GM12873 (cell line): ENCODE results near the gene HAUS8.

ENCODE experiments used
- TF ChIP-seq, protein P1 (sequence below): IDR thresholded peaks from 2 replicates; pipeline ENCODE4 v1.5.1; 2012; ENCODE audit warnings: low read depth, mild to moderate bottlenecking, moderate library complexity, low read length, control low read depth; ENCODE audit not compliant: insufficient read depth; ENCODE audit errors: missing control alignments

The HAUS8 gene

DNA sequence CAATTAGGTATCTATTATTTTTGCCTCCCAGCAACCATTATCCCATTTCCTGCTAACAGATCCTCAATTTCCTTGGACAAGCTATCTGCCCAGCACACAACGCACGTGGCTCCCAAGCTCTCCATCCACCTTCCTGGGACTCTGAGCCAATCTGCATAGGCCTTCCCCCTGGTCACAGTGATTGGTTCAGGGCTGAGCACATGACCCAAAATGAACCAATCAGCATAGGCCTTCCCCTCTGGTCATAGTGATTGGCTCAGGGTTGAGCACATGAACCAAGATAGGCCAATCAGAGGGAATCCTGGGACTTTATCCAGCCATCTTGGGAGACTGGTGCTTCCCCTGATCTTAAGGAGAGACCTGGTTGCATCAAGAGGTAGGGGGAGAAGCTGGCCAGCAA lies 54.4 kb downstream of the HAUS8 start:
- TF ChIP-seq, protein P1, sequence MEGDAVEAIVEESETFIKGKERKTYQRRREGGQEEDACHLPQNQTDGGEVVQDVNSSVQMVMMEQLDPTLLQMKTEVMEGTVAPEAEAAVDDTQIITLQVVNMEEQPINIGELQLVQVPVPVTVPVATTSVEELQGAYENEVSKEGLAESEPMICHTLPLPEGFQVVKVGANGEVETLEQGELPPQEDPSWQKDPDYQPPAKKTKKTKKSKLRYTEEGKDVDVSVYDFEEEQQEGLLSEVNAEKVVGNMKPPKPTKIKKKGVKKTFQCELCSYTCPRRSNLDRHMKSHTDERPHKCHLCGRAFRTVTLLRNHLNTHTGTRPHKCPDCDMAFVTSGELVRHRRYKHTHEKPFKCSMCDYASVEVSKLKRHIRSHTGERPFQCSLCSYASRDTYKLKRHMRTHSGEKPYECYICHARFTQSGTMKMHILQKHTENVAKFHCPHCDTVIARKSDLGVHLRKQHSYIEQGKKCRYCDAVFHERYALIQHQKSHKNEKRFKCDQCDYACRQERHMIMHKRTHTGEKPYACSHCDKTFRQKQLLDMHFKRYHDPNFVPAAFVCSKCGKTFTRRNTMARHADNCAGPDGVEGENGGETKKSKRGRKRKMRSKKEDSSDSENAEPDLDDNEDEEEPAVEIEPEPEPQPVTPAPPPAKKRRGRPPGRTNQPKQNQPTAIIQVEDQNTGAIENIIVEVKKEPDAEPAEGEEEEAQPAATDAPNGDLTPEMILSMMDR: no peak

DNA sequence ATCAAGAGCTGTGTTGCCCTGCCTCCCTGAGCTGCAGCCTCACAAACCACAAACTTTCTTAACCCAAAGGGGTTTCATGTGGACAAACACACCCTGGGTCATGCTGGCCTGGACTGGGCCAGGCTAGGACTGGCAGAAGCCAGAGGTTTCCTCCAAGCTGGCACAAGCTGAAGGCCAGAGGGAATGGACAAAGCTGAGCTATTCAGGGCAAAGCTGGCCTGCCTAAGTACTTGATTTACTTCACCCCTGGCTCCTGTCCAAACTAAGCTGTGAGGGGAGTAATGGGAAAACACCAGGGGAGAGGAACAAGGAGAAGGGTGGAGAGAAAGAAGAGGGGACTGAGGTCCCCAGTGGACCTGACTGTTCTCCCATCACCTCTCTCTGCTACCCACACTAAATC lies 54.9 kb downstream of the HAUS8 start:
- TF ChIP-seq, protein P1: no peak

DNA sequence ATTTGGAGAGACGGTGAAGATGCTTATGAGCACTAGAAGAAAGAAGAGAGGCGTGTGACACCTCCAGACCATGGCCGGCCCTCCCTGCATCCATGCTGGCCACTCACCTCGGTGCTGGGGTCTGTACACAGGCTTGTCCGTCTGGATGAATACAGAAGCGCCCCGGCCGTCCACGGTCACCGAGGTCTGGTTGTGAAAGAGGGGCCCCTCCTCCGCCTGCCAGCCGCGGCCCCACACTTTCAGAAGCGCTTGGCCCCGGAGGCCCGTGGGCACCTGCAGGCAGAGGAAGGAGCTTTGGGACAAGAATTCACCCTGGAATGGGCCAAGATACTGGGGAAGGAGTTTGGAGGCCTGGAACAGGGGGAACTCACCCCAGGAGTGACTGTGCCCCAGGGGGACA lies 63.8 kb downstream of the HAUS8 start:
- TF ChIP-seq, protein P1: no peak

DNA sequence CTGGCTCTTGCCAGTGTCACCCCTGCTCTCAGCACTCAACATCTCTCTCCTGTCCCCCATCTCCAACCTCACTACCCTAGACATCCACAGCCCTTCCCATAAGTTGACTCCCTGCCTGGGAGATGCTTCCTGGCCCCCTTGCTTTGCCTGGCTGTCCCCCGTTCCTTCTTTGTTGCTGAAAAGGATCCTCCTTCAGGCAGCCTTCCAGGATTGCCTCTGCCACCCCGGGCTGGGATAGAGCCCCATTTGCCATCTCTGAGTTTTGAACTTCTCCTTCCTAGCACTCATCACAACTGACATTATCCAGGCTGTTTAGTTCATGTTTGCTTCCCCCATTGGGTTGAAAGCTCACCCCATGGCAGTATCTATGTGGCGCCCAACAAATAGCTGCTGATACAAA lies 68.7 kb downstream of the HAUS8 start:
- TF ChIP-seq, protein P1: no peak

DNA sequence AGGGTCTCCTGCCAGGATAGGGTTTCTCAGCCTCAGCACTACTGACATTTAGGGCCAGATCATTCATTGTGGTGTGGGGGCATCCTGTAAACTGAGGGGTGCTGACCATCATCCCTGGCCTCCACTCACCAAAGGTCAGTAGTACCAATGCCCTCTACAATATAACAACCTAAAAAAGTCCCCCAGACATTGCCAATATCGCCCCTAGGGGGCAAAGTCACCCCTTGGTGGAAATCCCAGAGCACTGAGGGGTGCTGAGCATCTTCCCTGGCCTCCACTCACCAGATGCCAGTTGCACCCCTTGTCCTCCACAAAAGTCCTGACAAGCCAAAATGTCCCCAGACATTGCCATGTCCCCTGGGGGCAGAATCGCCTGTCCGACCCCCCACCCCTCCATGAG lies 70.3 kb downstream of the HAUS8 start:
- TF ChIP-seq, protein P1: peak; percentile 33

DNA sequence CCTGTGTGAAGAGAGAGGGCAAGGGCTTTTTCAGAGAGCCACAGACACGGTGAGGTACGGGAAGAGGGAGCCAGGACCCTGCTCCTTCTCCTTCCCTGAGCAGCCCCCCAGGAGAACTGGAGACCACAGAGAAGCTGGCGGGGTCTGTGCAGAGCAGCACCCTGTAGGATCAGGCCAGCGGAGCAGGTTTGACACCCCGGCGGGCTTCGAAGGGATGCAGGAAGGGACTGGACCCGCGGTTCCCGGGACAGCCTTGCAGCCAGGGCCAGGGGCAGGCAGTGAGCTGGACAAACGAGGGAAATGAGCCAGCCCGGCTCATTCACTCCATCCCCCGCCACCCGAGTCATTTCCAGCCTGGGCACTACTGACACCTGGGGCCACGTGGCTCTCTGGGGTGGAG lies 70.9 kb downstream of the HAUS8 start:
- TF ChIP-seq, protein P1: no peak

DNA sequence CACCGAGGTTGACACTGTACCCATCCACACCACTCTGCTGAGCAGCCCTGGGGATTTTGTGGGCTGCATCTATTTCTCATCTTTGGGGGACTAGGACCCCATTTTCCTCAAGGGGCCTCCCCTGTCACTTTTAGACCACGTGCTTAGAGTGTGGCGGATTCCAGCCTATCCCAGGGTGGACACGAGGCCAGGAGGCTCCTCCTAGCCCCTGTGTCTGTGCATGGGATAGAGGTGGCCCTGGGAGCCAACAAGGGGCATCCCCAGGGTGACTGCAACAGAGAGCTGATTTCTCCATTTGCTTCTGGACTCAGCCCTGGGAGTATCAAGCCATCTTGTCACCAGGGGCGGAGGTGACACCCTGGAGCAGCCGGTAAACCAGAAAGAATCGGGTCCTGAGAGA lies 72.8 kb downstream of the HAUS8 start:
- TF ChIP-seq, protein P1: no peak
